Esophagus squamous epithelium (tissue), 4 donors: ENCODE measurements around the gene CYP39A1.

ENCODE experiments used
- POLR2A ChIP-seq, 4 donors: fragments of 450-650 bp; IDR thresholded peaks; one replicate each; pipeline ENCODE4 v1.6.1; 2017; ENCODE audit warnings: antibody characterized with exemption in 4 of 4, mild to moderate bottlenecking in 4 of 4, moderate library complexity in 3 of 4
- TF ChIP-seq, protein P1 (sequence below), 6 experiments: fragments of 450-650 bp in 4 of 6; fragments of 200-600 bp in 2 of 6; sonication (generic) in 2 of 6; IDR thresholded peaks; one replicate each; pipeline ENCODE4 v1.5.1; 2016 to 2019; ENCODE audit warnings: antibody characterized with exemption in 6 of 6, mild to moderate bottlenecking in 4 of 6, moderate library complexity in 4 of 6

DNA sequence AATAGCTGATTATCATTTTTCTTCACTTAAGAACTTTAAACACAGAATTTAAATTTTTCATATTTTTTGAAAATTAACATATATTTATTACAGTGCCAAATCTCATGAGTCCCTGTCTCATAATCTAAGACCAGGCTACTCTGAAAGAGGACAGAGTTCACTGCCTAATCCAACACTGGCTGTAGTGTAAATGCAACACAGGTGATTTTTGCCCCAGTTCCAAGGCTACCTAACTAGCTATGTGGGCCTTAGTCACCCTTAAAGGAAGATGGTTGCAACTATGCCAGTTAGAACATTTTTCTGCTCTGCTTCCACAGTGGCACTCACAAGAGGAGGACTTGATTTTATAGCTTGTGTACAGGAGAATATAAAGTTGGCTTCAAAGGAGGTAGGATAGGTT, 5.0 kb upstream of the CYP39A1 start:
- TF ChIP-seq, protein P1, sequence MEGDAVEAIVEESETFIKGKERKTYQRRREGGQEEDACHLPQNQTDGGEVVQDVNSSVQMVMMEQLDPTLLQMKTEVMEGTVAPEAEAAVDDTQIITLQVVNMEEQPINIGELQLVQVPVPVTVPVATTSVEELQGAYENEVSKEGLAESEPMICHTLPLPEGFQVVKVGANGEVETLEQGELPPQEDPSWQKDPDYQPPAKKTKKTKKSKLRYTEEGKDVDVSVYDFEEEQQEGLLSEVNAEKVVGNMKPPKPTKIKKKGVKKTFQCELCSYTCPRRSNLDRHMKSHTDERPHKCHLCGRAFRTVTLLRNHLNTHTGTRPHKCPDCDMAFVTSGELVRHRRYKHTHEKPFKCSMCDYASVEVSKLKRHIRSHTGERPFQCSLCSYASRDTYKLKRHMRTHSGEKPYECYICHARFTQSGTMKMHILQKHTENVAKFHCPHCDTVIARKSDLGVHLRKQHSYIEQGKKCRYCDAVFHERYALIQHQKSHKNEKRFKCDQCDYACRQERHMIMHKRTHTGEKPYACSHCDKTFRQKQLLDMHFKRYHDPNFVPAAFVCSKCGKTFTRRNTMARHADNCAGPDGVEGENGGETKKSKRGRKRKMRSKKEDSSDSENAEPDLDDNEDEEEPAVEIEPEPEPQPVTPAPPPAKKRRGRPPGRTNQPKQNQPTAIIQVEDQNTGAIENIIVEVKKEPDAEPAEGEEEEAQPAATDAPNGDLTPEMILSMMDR (IDR thresholded peaks at IDR 0.05), result no peak
- TF ChIP-seq POLR2A (IDR thresholded peaks at IDR 0.05), result no peak
